Measurements from ENCODE around the gene SMIM8. TPM values are rescaled to one million over a fixed set of nuclear protein-coding genes. Genes with fewer than 3 reads are reported as not detected.

The SMIM8 gene
- total and polyA plus RNA-seq, 4 donors: 2.3 to 6.1 (median 5.2) TPM

- no peaks in the 10 kb centered on the region for H3K27me3 ChIP-seq (ENCODE audit: control insufficient read depth in 4 of 4, insufficient read depth in 4 of 4, low read length in 3 of 4)
- H3K4me3 ChIP-seq (ENCODE audit: low read depth in 1 of 3, low read length in 3 of 3): no peak overlapping the region
- no peak overlapping the region for H3K27ac ChIP-seq (ENCODE audit: low read depth in 1 of 2, low read length in 2 of 2)
- TF ChIP-seq HNF4G (IDR thresholded peaks at IDR 0.05): no peak
- TF ChIP-seq HNF4A (conservative IDR thresholded peaks at IDR 0.05): no peak
- TF ChIP-seq SP1 (IDR thresholded peaks at IDR 0.05): no peak
- no peak for TF ChIP-seq FOXA1 (IDR thresholded peaks at IDR 0.05)
- TF ChIP-seq GABPA (IDR thresholded peaks at IDR 0.05 in 1 of 2, conservative IDR thresholded peaks at IDR 0.05 in 1 of 2): no peak
- no peak for TF ChIP-seq JUND (IDR thresholded peaks at IDR 0.05)
- no peak for TF ChIP-seq NR2F2 (IDR thresholded peaks at IDR 0.05)
- no peak for TF ChIP-seq TAF1 (conservative IDR thresholded peaks at IDR 0.05)
- TF ChIP-seq, protein P1, sequence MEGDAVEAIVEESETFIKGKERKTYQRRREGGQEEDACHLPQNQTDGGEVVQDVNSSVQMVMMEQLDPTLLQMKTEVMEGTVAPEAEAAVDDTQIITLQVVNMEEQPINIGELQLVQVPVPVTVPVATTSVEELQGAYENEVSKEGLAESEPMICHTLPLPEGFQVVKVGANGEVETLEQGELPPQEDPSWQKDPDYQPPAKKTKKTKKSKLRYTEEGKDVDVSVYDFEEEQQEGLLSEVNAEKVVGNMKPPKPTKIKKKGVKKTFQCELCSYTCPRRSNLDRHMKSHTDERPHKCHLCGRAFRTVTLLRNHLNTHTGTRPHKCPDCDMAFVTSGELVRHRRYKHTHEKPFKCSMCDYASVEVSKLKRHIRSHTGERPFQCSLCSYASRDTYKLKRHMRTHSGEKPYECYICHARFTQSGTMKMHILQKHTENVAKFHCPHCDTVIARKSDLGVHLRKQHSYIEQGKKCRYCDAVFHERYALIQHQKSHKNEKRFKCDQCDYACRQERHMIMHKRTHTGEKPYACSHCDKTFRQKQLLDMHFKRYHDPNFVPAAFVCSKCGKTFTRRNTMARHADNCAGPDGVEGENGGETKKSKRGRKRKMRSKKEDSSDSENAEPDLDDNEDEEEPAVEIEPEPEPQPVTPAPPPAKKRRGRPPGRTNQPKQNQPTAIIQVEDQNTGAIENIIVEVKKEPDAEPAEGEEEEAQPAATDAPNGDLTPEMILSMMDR (IDR thresholded peaks at IDR 0.05; ENCODE audit: low read depth, low read length, missing input control): no peak
- TF ChIP-seq ZBTB33 (IDR thresholded peaks at IDR 0.05): no peak
- no peak for TF ChIP-seq ATF3 (IDR thresholded peaks at IDR 0.05)
- H3K4me1 ChIP-seq (ENCODE audit: control insufficient read depth in 4 of 4, insufficient read depth in 4 of 4, low read length in 3 of 4): peaks cover 0 to 8% (median 0%) of the 10 kb centered on the region in 4 donors
- H3K36me3 ChIP-seq (ENCODE audit: control insufficient read depth in 4 of 4, insufficient read depth in 3 of 4, low read depth in 1 of 4, low read length in 3 of 4): no peaks in the 10 kb centered on the region
- no peak overlapping the region for H3K9ac ChIP-seq (ENCODE audit: low read depth in 1 of 2, low read length in 2 of 2)
- no peak for DNase-seq (ENCODE audit: low spot score)
- no peaks in the 10 kb centered on the region for H3K9me3 ChIP-seq (ENCODE audit: control insufficient read depth in 4 of 4, low read length in 3 of 4)
These were observed 28.1 kb downstream of the SMIM8 start for GRCh38 chr6:87350516-87350915.

DNA sequence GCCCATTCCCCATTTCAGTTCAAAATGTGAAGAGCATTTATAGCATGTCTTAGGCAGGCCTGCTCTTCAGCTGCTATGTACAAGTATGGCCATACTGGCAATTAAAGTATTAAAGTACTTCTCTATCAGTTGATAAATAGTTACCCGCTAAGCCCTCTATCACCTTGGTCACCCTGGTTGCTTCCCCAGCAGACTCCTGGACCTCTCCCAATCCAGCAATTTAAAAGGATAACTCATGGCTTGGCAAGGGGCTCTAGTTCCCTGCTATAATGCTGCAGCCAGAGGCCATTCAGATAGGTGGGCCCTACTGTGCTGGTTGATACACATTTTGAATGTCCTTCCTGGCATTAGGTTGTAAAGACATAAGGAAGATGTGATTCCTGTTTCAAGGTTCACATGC is 29.2 kb downstream of the SMIM8 start:
- no peak for TF ChIP-seq ATF3 (IDR thresholded peaks at IDR 0.05)
- no peak for TF ChIP-seq REST (IDR thresholded peaks at IDR 0.05)
- TF ChIP-seq RAD21 (IDR thresholded peaks at IDR 0.05): no peak
- TF ChIP-seq FOXA2 (IDR thresholded peaks at IDR 0.05): no peak
- no peak for TF ChIP-seq NR2F2 (IDR thresholded peaks at IDR 0.05)
- no peak for TF ChIP-seq MAX (IDR thresholded peaks at IDR 0.05)
- no peak for TF ChIP-seq SP1 (IDR thresholded peaks at IDR 0.05)
- no peak for TF ChIP-seq GABPA (IDR thresholded peaks at IDR 0.05 in 1 of 2, conservative IDR thresholded peaks at IDR 0.05 in 1 of 2)
- no peak for TF ChIP-seq TAF1 (conservative IDR thresholded peaks at IDR 0.05)
- TF ChIP-seq YY1 (IDR thresholded peaks at IDR 0.05): no peak
- no peak for TF ChIP-seq HNF4G (IDR thresholded peaks at IDR 0.05)
- no peak for TF ChIP-seq RXRA (IDR thresholded peaks at IDR 0.05)
- no peak overlapping the region for H3K27ac ChIP-seq (ENCODE audit: low read depth in 1 of 2, low read length in 2 of 2)
- H3K36me3 ChIP-seq (ENCODE audit: control insufficient read depth in 4 of 4, insufficient read depth in 3 of 4, low read depth in 1 of 4, low read length in 3 of 4): no peaks in the 10 kb centered on the region
- H3K27me3 ChIP-seq (ENCODE audit: control insufficient read depth in 4 of 4, insufficient read depth in 4 of 4, low read length in 3 of 4): no peaks in the 10 kb centered on the region
- H3K9me3 ChIP-seq (ENCODE audit: control insufficient read depth in 4 of 4, low read length in 3 of 4): no peaks in the 10 kb centered on the region
- no peak overlapping the region for H3K9ac ChIP-seq (ENCODE audit: low read depth in 1 of 2, low read length in 2 of 2)
- no peak overlapping the region for H3K4me3 ChIP-seq (ENCODE audit: low read depth in 1 of 3, low read length in 3 of 3)
- H3K4me1 ChIP-seq (ENCODE audit: control insufficient read depth in 4 of 4, insufficient read depth in 4 of 4, low read length in 3 of 4): peaks cover 0 to 4% (median 0%) of the 10 kb centered on the region in 4 donors
- WGBS: 98% methylated on average over 1 of the region's 1 CpG
- no peak for DNase-seq (ENCODE audit: low spot score)

Measured in liver (tissue), 9 donors.